Duodenal mucosa (tissue), 2 donors: ENCODE measurements around the gene LOXL3.

Source experiments
- H3K27ac ChIP-seq: one replicate; pipeline ENCODE4 v1.7.0; 2013; ENCODE audit warnings: low read depth, low read length
- H3K27me3 ChIP-seq, 2 donors: one replicate each; pipeline ENCODE4 v1.7.0; 2013; ENCODE audit warnings: low read length in 2 of 2, control low read depth in 1 of 2; ENCODE audit not compliant: insufficient read depth in 2 of 2, control insufficient read depth in 1 of 2
- H3K36me3 ChIP-seq, 2 donors: one replicate each; pipeline ENCODE4 v1.7.0; 2013; ENCODE audit warnings: low read length in 2 of 2, control low read depth in 1 of 2; ENCODE audit not compliant: insufficient read depth in 2 of 2, control insufficient read depth in 1 of 2
- H3K4me1 ChIP-seq, 2 donors: one replicate each; pipeline ENCODE4 v1.7.0; 2013; ENCODE audit warnings: low read length in 2 of 2, control low read depth in 1 of 2; ENCODE audit not compliant: insufficient read depth in 2 of 2, control insufficient read depth in 1 of 2
- H3K4me3 ChIP-seq, 2 donors: one replicate each; pipeline ENCODE4 v1.7.0; 2013; ENCODE audit warnings: low read length in 2 of 2, low read depth in 1 of 2
- H3K9ac ChIP-seq, 2 donors: one replicate each; pipeline ENCODE4 v1.7.0; 2013; ENCODE audit warnings: low read length in 2 of 2, low read depth in 1 of 2
- H3K9me3 ChIP-seq, 2 donors: one replicate each; pipeline ENCODE4 v1.7.0; 2013; ENCODE audit warnings: low read length in 2 of 2, control low read depth in 1 of 2; ENCODE audit not compliant: control insufficient read depth in 1 of 2

LOXL3 gene

DNA sequence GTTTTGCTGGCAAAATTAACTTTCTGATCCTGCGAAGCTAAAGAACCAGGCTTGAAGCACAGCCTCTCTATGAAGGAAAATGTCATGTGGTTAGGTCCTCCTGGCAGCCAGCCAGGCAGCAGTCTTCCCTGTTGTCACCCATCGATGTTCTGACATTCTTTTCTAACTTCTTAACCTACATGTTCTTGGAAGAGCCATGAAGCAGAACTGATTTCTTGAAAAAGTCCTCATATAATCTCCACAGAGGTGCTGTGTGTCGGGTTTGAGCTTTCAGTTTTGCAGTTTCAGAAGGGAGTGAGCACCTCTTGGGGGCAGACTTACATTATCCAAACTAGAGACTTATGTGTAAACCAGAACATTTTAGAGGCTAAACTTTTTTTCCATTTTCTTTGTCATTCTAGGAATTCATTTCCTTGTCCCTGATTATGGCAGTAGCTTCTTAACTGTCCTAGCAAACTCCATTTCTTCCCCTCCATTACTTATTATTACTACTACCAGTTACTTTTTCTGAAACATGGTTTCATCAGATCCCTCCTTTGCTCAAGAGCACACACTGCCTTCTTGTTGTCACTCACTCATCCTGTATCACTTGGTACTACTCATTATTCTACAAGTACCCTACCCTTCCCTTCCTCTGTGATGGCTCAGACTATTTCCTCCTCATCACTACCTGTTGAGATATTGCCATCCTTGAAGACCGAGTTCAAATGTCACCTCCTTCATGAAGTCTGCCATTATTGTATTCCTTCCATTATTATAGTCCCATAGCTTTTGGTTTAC lies 31.9 kb upstream of the LOXL3 start:
- Histone ChIP-seq H3K27me3 (peaks cover 3 to 8% of the 10 kb centered on the region in 2 donors), H3K9me3 (no peaks in the 10 kb centered on the region), H3K27ac (no peak overlapping the region), H3K36me3 (no peaks in the 10 kb centered on the region), H3K4me3 (no peak overlapping the region), H3K9ac (no peak overlapping the region), H3K4me1 (peaks cover 0 to 5% of the 10 kb centered on the region in 2 donors)

DNA sequence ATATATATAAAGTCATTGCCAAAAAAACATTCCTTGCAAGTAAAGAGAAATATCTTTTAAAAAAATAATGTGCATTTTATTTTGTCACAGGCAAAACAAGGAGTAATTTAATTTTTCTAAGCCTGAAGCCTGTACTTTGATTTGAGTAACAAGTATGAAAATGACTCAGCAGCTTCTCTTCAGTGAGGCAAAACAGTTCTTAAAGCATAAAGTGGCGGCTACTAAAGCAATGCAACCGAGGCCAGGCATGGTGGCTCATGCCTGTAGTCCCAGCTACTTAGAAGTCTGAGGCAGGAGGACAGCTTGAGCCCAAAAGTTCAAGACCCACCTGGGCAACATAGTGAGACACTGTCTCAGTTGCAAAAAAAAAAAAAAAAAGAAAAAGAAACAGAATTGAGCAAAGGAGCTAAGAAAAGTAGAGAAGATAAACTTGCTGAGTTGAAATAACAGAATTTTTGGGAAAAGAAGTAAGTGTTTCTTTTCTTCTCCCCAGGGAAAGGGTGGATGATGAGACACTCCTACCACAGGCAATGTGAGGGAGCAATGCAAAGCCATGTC lies 30.4 kb upstream of the LOXL3 start:
- Histone ChIP-seq H3K27ac (no peak overlapping the region), H3K4me3 (no peak overlapping the region), H3K9me3 (no peaks in the 10 kb centered on the region), H3K36me3 (no peaks in the 10 kb centered on the region), H3K4me1 (peaks cover 0 to 5% of the 10 kb centered on the region in 2 donors), H3K9ac (no peak overlapping the region), H3K27me3 (peaks cover 3 to 6% of the 10 kb centered on the region in 2 donors)

DNA sequence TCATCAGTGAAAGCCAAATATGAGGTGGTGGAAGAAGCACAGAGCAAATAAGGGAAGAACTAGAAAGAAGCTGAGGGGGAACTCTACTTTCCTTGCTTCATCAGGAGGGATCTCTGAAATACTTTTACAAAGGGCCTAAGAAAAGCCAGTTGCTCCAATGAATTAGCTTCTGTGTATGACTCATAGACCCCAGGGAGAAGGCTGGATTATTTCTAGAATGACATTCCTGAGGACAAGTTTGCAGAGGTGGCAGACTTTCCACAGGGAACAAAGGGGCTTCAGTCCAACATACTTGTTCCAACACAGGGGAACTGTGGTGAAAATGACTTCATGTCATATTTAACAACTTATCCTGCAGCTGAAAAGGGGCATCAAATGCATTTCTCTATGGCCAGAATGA lies 29.8 kb upstream of the LOXL3 start:
- Histone ChIP-seq H3K9me3 (no peaks in the 10 kb centered on the region), H3K9ac (no peak overlapping the region), H3K27me3 (peaks cover 2 to 3% of the 10 kb centered on the region in 2 donors), H3K27ac (no peak overlapping the region), H3K4me1 (peaks cover 0 to 5% of the 10 kb centered on the region in 2 donors), H3K4me3 (no peak overlapping the region), H3K36me3 (no peaks in the 10 kb centered on the region)

DNA sequence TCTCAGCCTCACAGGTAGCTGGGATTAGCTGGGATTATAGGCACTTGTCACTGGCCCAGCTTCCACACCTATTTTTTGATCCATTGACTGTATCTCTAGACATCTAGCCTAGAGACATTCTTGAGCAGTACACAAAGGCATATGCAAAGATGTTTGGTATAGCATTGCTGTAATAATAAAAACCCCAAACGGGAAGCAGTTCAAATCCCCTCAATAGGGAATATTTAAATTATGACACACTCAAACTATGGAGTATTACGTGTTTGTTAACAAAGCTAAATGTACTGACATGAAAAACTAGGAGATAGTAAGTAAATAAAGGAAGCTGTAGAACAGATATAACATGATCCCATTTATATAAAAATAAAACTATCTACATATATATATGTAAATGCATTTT lies 28.4 kb upstream of the LOXL3 start:
- H3K9me3 ChIP-seq: no peaks in the 10 kb centered on the region
- no peak overlapping the region for H3K9ac ChIP-seq
- no peak overlapping the region for H3K27ac ChIP-seq
- H3K36me3 ChIP-seq: no peaks in the 10 kb centered on the region
- H3K27me3 ChIP-seq: peaks cover 0 to 2% of the 10 kb centered on the region in 2 donors
- no peak overlapping the region for H3K4me3 ChIP-seq
- peaks cover 0 to 5% of the 10 kb centered on the region in 2 donors for H3K4me1 ChIP-seq

DNA sequence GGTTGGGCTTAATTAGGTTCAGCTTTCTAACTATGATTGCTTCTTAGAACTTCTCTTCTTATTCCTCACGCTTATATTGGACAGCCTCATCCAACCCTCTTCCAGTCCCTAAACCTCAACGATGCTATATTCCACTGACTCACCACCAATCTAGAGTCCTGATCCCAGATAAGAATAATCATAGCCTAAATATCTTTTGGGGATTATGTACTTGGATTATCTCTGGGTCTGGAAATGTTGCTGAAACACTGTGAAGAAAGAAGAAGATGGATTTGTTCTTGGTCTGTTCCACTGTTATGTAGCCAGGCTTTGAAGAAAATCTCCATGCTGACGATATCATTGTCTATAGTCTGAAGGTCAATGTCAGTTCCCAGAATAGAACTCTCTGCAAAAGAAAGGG lies 27.7 kb upstream of the LOXL3 start:
- H3K4me3 ChIP-seq: no peak overlapping the region
- H3K36me3 ChIP-seq: no peaks in the 10 kb centered on the region
- H3K9ac ChIP-seq: no peak overlapping the region
- no peak overlapping the region for H3K27ac ChIP-seq
- peaks cover 0 to 2% of the 10 kb centered on the region in 2 donors for H3K27me3 ChIP-seq
- H3K4me1 ChIP-seq: peaks cover 0 to 5% of the 10 kb centered on the region in 2 donors
- H3K9me3 ChIP-seq: no peaks in the 10 kb centered on the region

DNA sequence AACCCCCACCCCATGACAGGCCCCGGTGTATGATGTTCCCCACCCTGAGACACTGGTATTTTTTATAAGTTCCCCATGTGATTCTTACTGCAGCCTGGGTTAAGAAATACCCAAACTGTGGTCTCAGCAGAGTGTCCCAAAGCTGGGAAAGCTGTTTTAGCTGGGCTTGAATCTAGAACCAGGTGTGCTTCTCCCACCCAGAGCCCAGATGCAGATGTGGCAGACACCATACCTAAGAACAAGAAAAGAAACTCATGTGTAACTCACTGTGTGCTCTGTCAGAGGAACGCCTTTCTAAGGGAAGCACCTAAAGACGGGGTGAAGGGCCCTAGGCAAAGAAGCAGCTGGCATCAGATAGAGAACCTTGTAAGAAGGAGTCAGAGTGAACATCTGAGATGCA lies 24.7 kb upstream of the LOXL3 start:
- Histone ChIP-seq H3K27me3 (peaks cover 0 to 2% of the 10 kb centered on the region in 2 donors), H3K4me1 (peaks cover 0 to 8% of the 10 kb centered on the region in 2 donors), H3K9me3 (no peaks in the 10 kb centered on the region), H3K4me3 (no peak overlapping the region), H3K9ac (no peak overlapping the region), H3K36me3 (no peaks in the 10 kb centered on the region), H3K27ac (no peak overlapping the region)

DNA sequence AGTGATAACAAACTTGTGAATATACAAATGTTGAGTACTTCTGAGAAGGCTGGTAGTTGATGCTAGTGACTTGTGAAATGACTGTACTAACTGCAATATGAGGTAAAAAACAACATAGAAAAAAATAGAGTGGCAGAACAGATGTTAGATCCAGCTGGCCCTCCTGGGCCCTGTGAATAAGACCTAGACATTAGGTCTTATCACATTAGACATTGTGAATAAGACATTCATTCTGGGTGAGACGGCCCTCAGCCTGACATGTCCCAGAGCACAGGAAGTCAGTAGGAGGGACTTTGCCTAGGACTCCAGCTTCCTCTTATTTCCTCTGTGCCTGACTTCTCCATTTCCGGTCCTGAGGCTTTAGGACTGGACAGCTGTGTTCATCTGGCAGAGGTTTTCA lies 23.7 kb upstream of the LOXL3 start:
- no peak overlapping the region for H3K9ac ChIP-seq
- peaks cover 0 to 2% of the 10 kb centered on the region in 2 donors for H3K27me3 ChIP-seq
- peaks cover 0 to 8% of the 10 kb centered on the region in 2 donors for H3K4me1 ChIP-seq
- H3K36me3 ChIP-seq: no peaks in the 10 kb centered on the region
- H3K9me3 ChIP-seq: no peaks in the 10 kb centered on the region
- no peak overlapping the region for H3K27ac ChIP-seq
- H3K4me3 ChIP-seq: no peak overlapping the region

DNA sequence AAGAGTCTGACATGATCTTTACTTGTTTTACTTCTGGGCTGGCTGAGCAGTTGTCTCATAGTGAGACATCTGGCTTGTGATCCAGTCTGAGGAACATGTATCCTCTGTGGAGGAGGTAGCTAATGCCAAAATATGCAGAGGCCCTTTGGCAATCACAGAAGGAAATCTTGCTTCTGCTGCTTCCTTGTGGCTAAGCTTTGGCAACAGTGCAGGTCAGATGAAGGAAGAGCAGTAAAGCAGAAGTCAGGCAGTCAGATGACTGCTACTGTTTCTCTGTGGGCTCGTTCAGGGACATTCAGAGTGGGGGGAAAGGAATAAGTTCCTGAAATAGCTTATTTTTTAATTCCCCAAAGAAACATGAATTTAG lies 23.1 kb upstream of the LOXL3 start:
- Histone ChIP-seq H3K27ac (no peak overlapping the region), H3K4me3 (no peak overlapping the region), H3K36me3 (no peaks in the 10 kb centered on the region), H3K9ac (no peak overlapping the region), H3K9me3 (no peaks in the 10 kb centered on the region), H3K4me1 (peaks cover 0 to 8% of the 10 kb centered on the region in 2 donors), H3K27me3 (peaks cover 0 to 2% of the 10 kb centered on the region in 2 donors)

DNA sequence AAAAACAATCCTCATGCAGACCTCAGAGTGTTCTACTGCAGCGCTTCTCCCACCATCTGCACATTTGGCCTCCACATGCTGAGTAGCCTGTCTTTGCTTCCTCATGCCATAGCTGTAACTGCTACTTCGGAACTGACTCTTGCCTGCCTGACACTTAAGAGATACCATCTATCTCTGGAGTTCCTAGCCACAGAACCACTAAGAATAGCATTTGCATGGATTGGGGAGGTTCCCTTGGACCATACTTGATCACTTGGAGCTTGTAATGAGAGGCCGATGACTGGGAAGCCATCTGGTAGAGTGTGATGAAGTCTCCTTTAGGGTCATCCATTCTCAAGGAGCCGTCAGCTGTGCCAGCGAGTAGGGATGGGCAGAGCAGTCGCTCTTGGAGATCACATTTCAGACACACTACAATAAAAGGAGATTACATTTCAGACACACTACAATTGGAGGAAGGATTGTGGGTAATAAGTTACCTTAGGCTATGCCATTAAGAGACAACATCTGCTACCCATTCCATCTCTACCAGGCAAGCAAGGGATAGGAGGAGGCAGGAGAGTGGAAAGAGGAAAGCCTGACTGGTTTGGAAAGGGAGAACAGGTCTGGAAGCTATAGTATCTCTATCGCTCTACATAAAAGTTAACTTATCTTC lies 22.6 kb upstream of the LOXL3 start:
- Histone ChIP-seq H3K27ac (no peak overlapping the region), H3K27me3 (peaks cover 0 to 2% of the 10 kb centered on the region in 2 donors), H3K36me3 (no peaks in the 10 kb centered on the region), H3K4me1 (peaks cover 0 to 8% of the 10 kb centered on the region in 2 donors), H3K9me3 (no peaks in the 10 kb centered on the region), H3K9ac (no peak overlapping the region), H3K4me3 (no peak overlapping the region)

DNA sequence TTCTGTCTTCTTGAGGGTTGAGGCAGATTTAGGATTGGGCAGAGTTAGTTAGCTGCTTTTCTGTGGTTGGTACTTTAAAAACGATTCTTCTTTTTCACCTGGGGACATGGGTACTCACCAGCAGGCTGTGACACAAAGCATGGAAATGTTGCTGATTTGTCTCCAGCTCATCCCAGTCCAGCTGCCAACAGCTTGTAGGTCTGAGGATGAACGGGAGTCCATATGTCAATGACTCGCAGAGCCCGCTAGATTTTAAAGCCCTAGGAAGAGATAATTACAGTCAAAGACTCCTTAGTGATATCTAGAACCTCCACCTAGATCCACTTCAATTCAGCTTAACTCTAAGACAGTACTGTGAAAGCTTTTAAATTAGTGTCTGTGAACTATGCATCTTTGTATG lies 21.6 kb upstream of the LOXL3 start:
- Histone ChIP-seq H3K27ac (no peak overlapping the region), H3K27me3 (no peaks in the 10 kb centered on the region), H3K36me3 (no peaks in the 10 kb centered on the region), H3K9ac (no peak overlapping the region), H3K4me1 (peaks cover 0 to 8% of the 10 kb centered on the region in 2 donors), H3K9me3 (no peaks in the 10 kb centered on the region), H3K4me3 (no peak overlapping the region)
